ENCODE measurements around the gene NXT1.

Gene NXT1

GRCh38 chr20:23316626-23317025 is 34.0 kb upstream of the NXT1 start:
- no peak overlapping the region for H3K27ac ChIP-seq
- no peak for TF ChIP-seq CTCF (conservative IDR thresholded peaks at IDR 0.05)

DNA sequence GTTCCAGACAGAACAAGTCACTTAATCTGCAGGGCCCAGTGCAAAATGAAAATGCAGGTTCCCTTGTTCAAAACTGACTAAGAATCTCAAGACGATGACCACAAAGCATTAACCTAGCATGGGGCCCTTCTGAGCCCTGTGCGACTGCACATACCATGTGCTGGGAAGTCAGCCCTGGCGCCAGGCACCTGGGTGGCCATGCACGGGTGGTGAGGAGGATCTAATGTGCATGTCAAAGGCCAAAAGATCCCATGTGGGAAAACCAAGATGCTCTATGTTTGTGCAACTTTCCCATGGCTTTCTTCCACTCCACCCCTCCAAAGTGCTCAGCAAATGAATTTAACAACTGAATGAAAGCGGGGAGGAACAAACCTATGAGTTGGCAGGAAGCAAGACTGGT is 33.5 kb upstream of the NXT1 start:
- no peak overlapping the region for H3K27ac ChIP-seq
- no peak for TF ChIP-seq CTCF (conservative IDR thresholded peaks at IDR 0.05)

GRCh38 chr20:23318347-23318746 is 32.2 kb upstream of the NXT1 start:
- no peak for TF ChIP-seq CTCF (conservative IDR thresholded peaks at IDR 0.05)
- no peak overlapping the region for H3K27ac ChIP-seq

DNA sequence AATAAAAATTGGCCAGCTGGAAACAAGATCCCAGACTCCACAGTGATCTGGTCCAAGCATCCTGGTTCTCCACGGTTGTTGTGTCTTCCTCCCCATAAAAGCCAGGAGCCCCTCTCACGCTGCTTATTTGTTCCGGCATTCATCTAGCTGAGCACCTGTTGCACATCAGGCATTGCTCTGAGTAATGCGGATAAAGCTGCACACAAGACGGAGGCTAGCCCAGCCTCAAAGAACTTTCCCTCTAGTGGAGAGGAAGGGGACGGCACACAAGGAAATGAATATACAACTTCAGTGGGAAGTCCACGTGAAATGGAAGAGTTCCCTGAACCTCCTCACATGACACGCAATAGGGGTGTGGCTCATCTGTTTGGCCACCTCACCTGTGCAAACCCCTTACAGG is 30.3 kb upstream of the NXT1 start:
- peak; percentile 70 for TF ChIP-seq CTCF (conservative IDR thresholded peaks at IDR 0.05)
- no peak overlapping the region for H3K27ac ChIP-seq

- no peak for TF ChIP-seq CTCF (conservative IDR thresholded peaks at IDR 0.05)
- no peak overlapping the region for H3K27ac ChIP-seq
Measured at GRCh38 chr20:23325107-23325506, 25.5 kb upstream of the NXT1 start.

DNA sequence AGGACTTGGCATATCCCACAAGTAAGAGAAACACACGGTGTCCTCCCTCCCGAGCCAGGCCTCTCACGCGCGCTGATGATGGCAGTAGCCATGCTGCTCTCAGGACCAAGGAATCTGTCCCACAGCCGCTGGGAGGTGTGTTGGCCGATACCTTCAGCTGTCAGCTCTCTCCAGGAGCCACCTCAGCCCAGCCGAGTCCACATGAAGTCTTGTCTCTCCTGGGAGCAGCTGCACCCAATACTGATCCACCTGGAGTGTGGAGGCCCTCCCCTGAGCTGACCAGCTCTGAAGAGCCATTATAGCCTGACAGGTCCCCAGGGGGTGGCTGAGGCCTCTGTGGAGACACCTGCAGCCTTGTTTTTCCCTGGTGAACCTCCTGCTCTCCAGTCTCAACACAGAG is 23.8 kb upstream of the NXT1 start:
- H3K27ac ChIP-seq, result no peak overlapping the region
- no peak for TF ChIP-seq CTCF (conservative IDR thresholded peaks at IDR 0.05)

DNA sequence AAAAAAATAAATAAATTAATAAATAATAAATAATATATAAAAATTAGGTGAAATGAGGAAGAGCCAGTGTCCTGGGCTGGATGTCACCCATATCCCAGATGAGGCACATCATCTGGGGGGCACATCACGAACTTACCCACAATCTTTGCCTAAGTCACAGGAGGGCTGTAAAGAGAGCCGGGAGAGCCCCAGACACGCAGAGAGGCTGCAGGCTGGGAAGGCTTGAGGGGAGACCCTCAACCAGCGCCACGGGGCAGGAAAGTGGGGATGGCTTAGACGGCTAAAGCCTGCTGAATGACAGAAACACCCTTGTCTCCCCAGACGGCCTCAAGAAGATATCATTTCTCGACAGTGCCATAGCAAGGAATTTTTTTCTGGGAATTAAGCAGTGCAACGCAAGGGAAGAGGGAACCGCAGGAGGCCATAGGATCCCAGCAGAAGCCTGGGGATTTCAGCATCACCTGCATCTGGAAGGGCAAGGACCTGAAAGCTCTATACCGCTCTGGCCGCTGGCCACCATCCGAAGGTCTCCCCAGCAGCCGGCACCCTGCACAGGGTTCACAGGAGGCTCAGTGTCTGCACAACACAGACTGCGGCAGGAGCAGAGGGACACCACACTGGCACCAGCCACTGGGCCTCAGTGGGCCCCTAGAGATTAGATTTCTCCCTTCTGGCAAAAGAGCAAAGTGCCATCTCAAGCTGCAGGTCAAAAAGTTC is 22.8 kb upstream of the NXT1 start:
- TF ChIP-seq CTCF (conservative IDR thresholded peaks at IDR 0.05), result no peak
- H3K27ac ChIP-seq, result no peak overlapping the region

All from VCaP (cell line).